ENCODE results near the gene CD86.

GRCh38 chr3:122099255-122099654, 44.1 kb downstream of the CD86 start:
- TF ChIP-seq CTCF (IDR thresholded peaks at IDR 0.05), result no peak
- no peak for TF ChIP-seq EP300 (IDR thresholded peaks at IDR 0.05)
